ENCODE data around the gene SLC37A2.

DNA sequence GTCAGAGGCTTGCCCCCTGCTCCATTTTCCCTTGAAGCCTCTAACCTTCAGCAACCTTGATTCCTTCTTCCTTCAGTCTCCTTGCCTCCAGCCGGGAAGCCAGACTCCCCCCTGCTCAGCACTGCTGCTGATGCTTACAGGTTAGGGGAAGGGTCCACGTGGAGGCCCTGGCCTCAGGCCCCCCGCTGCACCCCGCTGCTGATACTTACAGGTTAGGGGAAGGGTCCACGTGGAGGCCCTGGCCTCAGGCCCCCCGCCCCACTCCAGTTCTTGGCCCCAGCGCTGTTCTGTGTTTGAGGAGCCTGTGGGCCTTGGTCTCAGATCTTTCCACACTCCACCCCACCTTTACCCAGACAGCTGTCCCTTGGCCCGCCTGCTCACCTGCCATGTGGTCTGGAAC lies 75.9 kb downstream of the SLC37A2 start:
- TF ChIP-seq, protein P1, sequence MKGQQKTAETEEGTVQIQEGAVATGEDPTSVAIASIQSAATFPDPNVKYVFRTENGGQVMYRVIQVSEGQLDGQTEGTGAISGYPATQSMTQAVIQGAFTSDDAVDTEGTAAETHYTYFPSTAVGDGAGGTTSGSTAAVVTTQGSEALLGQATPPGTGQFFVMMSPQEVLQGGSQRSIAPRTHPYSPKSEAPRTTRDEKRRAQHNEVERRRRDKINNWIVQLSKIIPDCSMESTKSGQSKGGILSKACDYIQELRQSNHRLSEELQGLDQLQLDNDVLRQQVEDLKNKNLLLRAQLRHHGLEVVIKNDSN (IDR thresholded peaks at IDR 0.05): no peak
- TF ChIP-seq, protein P2, sequence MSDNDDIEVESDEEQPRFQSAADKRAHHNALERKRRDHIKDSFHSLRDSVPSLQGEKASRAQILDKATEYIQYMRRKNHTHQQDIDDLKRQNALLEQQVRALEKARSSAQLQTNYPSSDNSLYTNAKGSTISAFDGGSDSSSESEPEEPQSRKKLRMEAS (IDR thresholded peaks at IDR 0.05): no peak

Data from Ishikawa (cell line).